8988T (cell line): Measurements from ENCODE around the gene INSYN2B.
"Not testable (repeated sequence)": the region's sequence is repeated elsewhere in the genome, so short reads cannot be mapped to it uniquely, and the experiment has no call there.

Experiments used
- DNase-seq: peaks from one replicate; pipeline ENCODE4 v3.0.0; 2011

INSYN2B gene

DNA sequence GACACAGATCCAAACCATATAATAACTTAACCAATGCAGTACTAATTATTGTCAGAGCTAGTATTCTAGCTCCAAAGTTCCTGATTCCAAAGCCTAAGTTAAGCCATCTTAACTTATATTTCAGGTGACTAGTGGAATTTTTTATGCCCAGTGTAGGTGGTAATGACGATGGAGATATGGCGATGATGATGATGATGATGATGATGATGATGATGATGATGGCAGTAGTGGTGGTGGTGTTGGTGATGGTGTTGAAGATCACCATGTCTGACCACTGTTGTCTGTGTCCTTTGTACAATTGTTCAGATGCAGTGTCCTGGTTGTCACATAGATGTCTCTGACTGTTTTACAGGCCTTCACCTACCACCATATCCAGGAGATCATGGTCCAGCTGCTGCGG, 139.9 kb downstream of the INSYN2B start:
- no peak for DNase-seq

DNA sequence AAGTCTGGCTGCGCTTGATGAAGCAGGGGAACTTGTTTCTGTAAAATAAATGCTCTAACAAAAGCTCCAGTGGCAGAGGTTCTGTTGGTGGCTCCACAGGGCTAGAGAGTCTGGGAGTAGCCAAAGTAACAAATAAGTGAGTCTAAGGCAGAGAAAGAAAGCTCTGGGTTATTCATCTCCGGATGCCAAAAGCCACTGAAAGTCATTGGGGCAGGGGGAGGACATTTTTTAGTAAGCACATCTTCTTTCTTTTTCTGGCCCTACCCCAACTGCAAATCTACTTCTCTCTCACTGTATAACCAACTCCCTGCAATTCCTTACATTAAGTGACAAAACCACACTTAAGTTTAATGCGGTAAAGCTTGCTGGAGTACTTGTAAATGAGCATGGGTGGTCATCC, 141.6 kb downstream of the INSYN2B start:
- DNase-seq, result no peak

DNA sequence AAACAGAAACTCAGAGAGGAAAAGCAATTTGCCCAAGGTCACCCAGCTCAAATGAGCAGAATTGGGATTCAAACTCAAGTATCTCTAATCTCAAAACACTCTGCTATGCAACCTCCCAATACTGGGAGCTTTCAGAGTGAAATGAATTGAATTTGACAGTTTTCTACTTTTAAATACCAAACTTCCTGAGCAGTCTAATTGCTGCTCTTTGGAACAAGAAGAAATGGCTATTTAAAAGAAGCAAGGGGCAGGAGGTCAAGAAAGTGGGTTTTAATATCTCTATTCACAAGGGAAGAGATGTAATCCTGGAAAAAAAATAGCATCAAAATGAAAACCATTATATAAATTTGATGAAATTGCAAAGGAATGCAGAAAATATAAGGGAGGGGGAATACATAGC, 142.6 kb downstream of the INSYN2B start:
- DNase-seq, result no peak

DNA sequence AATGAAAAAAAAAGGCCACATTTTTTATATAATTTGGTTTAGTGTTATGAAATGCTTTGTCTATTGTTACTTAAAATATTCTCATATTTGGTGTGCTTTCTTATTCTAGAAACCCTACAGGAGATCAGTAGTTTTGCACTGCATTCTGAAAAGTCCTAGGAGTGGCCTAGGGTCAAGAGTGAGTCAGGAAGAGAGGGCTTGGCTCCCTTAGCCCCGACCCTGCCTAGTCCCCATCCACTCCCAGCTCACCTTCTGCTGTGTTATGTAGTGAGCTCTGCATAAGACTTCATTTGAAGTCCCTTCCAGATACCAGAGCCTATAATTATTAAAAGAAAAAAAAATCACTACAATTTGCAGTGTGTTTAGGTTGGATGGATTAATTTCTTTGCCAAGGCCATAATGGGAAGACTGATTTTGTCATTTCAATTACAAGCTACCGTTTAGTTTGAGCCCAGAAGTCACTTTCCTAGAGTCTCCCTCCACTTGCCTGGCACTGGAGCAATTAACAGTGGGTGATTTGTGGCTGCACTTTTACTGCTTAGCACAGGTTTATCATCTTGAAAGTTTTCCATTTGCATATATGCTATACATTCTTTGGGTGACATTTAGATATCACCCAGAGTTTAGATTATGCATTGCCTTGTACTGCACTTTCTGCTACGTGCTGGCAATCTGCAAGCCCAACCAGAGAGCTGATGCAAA, 143.3 kb downstream of the INSYN2B start:
- DNase-seq, result no peak

DNA sequence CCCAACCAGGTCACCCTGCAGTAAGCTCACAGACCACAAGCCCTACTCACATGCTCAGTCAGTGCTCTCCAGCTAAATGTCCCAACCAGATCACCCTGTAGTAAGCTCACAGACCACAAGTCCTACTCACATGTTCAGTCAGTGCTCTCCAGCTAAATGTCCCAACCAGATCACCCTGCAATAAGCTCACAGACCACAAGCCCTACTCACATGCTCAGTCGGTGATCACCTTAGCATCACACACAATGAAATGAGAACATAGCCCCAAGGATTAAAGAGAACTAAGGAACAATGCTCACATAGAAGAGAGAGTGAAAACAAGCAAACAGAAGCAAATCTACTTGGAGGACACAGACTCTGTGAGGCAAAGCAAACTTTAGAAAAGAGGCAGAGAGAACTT, 145.8 kb downstream of the INSYN2B start:
- not testable (repeated sequence) for DNase-seq

DNA sequence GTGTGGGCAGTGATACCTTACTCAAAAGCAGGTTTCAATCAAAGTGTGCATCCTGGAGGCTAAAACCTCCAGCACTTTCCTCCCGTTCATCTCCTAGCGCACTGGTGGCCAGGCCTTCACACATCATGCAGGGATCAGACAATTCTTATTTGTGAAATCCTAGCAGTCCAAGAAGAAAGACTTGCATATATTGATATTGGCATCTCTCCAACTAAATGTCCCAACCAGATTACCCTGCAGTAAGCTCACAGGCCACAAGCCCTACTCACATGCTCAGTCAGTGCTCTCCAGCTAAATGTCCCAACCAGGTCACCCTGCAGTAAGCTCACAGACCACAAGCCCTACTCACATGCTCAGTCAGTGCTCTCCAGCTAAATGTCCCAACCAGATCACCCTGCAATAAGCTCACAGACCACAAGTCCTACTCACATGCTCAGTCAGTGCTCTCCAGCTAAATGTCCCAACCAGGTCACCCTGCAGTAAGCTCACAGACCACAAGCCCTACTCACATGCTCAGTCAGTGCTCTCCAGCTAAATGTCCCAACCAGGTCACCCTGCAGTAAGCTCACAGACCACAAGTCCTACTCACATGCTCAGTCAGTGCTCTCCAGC, 146.5 kb downstream of the INSYN2B start:
- not testable (repeated sequence) for DNase-seq

DNA sequence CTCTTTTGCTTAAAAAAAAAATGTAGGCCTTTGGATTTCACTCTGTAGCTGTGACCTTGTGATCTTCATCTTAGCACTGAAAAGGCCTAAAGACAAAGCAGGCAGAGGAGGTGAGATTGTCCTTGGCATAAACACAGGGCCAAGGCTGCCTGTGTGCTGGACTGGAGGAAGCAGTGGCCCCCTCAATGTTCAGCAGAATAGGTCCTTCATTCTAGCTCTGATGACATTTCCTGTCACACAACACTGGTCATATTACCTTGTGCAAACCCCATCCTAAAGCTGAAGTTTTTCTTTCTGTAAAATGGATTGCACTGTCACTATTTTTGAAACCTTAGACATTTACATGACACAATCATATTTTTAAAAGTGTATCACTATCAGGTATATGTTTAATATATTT, 147.4 kb downstream of the INSYN2B start:
- no peak for DNase-seq

GRCh38 chr5:169832304-169832703, 148.0 kb downstream of the INSYN2B start:
- no peak for DNase-seq

DNA sequence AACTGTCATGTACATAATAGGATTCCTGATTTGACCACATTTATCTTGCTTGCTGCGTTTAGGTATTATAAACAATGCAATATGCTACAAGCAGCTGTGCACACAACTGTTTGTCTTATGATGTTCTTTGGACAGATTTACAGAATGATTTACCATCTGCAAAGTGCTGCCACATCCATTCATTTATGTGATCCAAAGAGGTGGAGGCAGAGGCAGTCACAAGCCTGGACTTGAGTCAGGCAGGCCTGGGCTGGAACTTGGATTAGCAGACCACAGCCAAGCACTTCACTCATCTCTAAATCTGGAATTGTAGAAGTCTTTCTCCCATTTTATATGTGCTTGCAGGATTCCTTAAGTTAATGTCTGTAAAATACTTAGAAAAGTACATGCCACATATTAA, 149.0 kb downstream of the INSYN2B start:
- DNase-seq, result no peak

GRCh38 chr5:169828385-169828784, 151.9 kb downstream of the INSYN2B start:
- DNase-seq, result no peak

- no peak for DNase-seq
Measured at GRCh38 chr5:169827769-169828168, 152.5 kb downstream of the INSYN2B start.

DNA sequence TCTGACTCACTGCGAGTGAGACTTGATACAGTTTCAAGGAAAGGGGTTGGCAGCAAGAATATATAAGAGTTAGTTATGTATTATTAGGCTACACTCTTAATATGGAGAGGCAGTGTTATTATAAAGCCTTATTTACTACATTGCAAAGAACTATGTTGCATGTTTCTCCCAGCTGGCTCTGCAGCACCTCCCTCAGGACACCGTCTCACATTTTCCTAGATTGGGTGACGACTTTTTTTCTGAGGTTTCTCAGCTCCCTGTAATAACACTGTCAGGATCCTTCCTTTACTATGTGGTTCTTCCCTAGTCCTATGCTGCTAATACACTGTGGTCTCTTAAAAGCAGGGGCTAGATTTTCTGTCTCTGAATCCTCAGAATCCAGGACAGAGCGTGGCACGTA, 153.7 kb downstream of the INSYN2B start:
- no peak for DNase-seq

GRCh38 chr5:169817031-169817430, 163.3 kb downstream of the INSYN2B start:
- no peak for DNase-seq

DNA sequence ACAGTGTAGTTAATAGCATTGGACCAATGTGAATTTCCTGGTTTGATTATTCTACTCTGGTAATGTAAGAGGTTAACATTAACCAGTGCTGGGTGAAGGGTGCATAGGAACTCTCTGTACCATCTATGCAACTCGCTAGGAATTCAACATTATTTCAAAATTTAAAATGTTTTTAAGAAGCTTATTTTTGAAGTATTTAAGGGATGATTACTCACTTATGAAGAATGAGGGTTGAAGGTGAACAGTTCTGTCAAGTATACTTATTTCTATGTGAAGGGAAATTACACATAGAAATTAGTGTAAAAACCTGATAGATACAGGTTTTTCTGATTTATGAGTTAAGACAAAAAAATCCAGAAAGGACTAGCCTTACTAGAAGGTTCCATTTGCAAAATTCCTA, 165.8 kb downstream of the INSYN2B start:
- no peak for DNase-seq
